ENCODE measurements around the gene COPS7A. TPM values are rescaled to one million over a fixed set of nuclear protein-coding genes. Genes with fewer than 3 reads are reported as not detected.

The COPS7A gene
- total RNA-seq, 4 donors from 2014 or later = 46.9 to 74.4 (median 70.0) TPM

DNA sequence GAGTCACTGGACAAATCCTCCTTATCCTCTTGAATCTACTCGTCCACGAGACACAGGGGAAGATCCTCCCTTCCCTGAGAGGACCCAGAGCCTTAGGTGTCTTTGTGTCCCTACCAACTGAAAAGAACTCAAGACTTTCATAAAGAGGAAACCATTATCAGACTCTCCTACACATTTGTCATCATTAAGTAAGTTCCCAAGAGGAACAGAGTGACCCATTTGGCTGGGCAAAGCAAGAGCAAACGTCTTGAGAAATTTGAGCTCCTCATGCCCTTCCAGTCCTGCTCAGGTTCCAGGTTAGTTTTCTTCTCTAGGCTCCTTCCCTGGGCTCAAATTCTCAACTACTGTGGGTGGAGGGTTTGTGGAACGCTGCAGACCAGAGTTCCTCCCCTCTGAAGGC, 23.4 kb downstream of the COPS7A start:
- Histone ChIP-seq H3K4me3 (no peak overlapping the region), H3K27me3 (no peaks in the 10 kb centered on the region), H3K27ac (no peak overlapping the region), H3K9me3 (no peaks in the 10 kb centered on the region), H3K4me1 (peaks cover 0 to 16% (median 6%) of the 10 kb centered on the region in 4 donors), H3K36me3 (peaks cover 0 to 62% (median 25%) of the 10 kb centered on the region in 3 donors)
- no peak for DNase-seq (ENCODE audit: low spot score in 2 of 2)
- WGBS, 2 donors = 75 to 77% methylated on average over 4 of the region's 4 CpGs
- TF ChIP-seq, protein P1, sequence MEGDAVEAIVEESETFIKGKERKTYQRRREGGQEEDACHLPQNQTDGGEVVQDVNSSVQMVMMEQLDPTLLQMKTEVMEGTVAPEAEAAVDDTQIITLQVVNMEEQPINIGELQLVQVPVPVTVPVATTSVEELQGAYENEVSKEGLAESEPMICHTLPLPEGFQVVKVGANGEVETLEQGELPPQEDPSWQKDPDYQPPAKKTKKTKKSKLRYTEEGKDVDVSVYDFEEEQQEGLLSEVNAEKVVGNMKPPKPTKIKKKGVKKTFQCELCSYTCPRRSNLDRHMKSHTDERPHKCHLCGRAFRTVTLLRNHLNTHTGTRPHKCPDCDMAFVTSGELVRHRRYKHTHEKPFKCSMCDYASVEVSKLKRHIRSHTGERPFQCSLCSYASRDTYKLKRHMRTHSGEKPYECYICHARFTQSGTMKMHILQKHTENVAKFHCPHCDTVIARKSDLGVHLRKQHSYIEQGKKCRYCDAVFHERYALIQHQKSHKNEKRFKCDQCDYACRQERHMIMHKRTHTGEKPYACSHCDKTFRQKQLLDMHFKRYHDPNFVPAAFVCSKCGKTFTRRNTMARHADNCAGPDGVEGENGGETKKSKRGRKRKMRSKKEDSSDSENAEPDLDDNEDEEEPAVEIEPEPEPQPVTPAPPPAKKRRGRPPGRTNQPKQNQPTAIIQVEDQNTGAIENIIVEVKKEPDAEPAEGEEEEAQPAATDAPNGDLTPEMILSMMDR (IDR thresholded peaks at IDR 0.05) = no peak
- TF ChIP-seq EP300 (IDR thresholded peaks at IDR 0.05) = no peak
- TF ChIP-seq POLR2A (IDR thresholded peaks at IDR 0.05) = no peak

DNA sequence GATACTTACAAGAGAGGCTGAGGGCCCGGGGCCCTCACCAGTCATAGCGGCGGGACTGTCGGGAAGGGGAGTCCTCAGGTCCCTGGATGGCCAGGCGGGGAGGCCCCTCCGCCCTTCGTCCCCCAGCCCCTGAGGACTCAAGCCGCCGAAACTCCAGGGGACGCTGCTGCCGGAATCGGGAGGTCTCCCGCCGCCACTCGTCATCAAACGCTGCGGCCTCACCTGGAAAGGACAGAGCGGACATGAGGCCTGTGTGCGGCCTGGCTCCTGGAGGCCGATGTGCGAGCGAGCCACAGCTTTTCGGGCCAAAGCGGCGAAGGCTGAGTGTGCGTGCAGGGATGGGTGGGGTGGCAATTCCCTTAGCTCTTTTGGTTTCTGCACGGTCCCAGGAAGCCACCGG, 24.9 kb downstream of the COPS7A start:
- H3K9me3 ChIP-seq = no peaks in the 10 kb centered on the region
- DNase-seq (ENCODE audit: low spot score in 2 of 2) = no peak
- WGBS, 2 donors = 92 to 94% methylated on average over 13 to 28 of the region's 28 CpGs
- H3K4me3 ChIP-seq = no peak overlapping the region
- no peak for TF ChIP-seq POLR2A (IDR thresholded peaks at IDR 0.05)
- TF ChIP-seq, protein P1 (IDR thresholded peaks at IDR 0.05) = no peak
- TF ChIP-seq EP300 (IDR thresholded peaks at IDR 0.05) = no peak
- H3K27ac ChIP-seq = no peak overlapping the region
- H3K36me3 ChIP-seq = peaks cover 0 to 62% (median 25%) of the 10 kb centered on the region in 3 donors
- H3K4me1 ChIP-seq = peaks cover 0 to 21% (median 8%) of the 10 kb centered on the region in 4 donors
- H3K27me3 ChIP-seq = no peaks in the 10 kb centered on the region

DNA sequence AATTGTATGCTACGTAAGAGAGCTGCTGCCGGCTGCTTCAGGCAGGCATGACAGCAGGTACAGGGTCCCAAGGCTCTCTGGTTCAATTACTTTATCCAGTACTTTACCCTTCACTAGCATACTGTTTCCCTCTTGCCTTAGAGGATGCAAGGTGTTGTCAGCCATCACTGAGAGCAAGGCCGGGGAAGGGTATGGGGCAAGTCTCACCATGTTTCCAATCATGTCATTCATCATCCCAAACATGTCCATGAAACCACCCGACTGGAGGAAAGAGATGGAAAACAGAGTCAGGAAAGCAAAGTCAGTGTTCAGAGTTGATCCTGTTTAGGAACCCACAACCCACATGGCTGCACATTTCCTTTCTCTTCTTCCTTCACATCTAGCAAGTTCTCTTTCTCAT, 26.7 kb downstream of the COPS7A start:
- peaks cover 0 to 62% (median 25%) of the 10 kb centered on the region in 3 donors for H3K36me3 ChIP-seq
- 86 to 95% methylated on average over 4 of the region's 4 CpGs for WGBS, 2 donors

DNA sequence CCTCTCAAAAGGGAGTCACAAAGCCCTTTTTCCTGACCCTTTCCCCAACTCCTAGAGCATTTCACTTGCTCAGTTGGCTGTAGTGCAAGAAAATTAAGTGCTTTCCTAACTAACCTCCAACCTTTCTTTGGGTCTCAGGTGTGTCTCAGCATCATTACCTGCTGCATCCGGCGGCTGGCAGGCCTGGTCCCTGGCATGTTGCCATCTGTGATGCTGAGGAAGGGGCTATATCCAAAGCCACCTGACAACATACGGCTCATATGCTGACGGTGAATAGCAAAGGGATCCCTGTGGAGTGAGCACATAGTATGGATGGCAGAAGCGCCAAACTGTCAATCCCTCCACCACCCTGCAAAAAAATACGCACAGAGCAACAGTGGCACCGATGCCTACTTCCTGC, 27.9 kb downstream of the COPS7A start:
- Histone ChIP-seq H3K27ac (peak overlapping the region in 3 of 4 donors; percentile 97 to 100 (median 98)), H3K9me3 (no peaks in the 10 kb centered on the region), H3K4me1 (peaks cover 0 to 27% (median 10%) of the 10 kb centered on the region in 4 donors), H3K36me3 (peaks cover 0 to 49% (median 25%) of the 10 kb centered on the region in 3 donors), H3K27me3 (no peaks in the 10 kb centered on the region), H3K4me3 (peak overlapping the region in 3 of 4 donors; percentile 70 to 87 (median 83))
- TF ChIP-seq, protein P1 (IDR thresholded peaks at IDR 0.05) = no peak
- TF ChIP-seq EP300 (IDR thresholded peaks at IDR 0.05) (no peak), POLR2A (IDR thresholded peaks at IDR 0.05) (no peak)
- WGBS, 2 donors = 73 to 81% methylated on average over 7 of the region's 7 CpGs
- no peak for DNase-seq (ENCODE audit: low spot score in 2 of 2)

More for the DNA sequence above, 26.7 kb downstream of the COPS7A start:
- DNase-seq (ENCODE audit: low spot score in 2 of 2) = no peak
- H3K27me3 ChIP-seq = no peaks in the 10 kb centered on the region
- H3K27ac ChIP-seq = peak overlapping the region in 2 of 4 donors; percentile 2 to 17
- H3K4me3 ChIP-seq = no peak overlapping the region
- no peaks in the 10 kb centered on the region for H3K9me3 ChIP-seq
- TF ChIP-seq POLR2A (IDR thresholded peaks at IDR 0.05) = no peak
- no peak for TF ChIP-seq EP300 (IDR thresholded peaks at IDR 0.05)
- TF ChIP-seq, protein P1 (IDR thresholded peaks at IDR 0.05) = no peak
- H3K4me1 ChIP-seq = peaks cover 0 to 27% (median 11%) of the 10 kb centered on the region in 4 donors

DNA sequence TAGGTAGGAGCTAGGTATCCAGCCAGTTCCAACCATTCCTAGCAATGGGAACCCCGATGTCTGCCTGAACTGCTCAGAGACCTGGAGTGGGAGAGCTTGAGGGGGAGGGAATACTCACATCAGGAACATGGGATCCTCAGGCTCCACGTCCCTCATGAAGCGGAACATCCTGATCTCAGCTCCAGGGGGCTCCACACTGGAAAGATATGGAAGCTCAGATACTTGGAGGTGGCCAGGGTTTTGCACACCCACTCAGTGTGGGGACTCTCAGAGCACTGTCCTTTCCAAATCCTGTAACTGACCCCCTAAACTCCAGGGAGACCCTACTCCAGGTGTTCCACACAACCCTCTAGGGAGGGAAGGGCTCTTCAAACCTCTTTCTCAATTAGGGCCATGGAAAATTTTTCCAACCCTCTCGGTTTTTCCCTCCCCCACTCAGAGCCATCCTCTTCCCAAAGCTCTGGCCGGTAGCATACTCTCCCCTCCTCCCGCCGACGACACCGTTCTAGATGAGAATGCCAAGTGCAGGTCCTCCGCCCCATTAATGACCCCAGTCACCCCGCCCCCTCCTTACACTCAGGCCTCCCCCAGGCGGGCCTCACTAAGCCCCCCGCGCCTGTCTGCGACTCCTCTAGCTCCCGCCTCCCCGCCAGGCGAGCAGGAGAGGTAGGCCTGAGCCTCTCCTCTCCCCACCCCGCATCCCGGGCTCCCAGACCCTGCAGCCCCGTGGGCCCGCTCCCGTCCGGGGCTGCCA, 28.5 kb downstream of the COPS7A start:
- H3K4me1 ChIP-seq = peaks cover 0 to 27% (median 10%) of the 10 kb centered on the region in 4 donors
- 4 to 6% methylated on average over 16 to 22 of the region's 24 CpGs for WGBS, 2 donors
- peak overlapping the region; percentile 70 to 96 (median 85) for H3K4me3 ChIP-seq
- TF ChIP-seq, protein P1 (IDR thresholded peaks at IDR 0.05) = peak in 3 of 5 experiments; percentile 11 to 20 (median 15)
- TF ChIP-seq POLR2A (IDR thresholded peaks at IDR 0.05) = no peak
- H3K27me3 ChIP-seq = no peaks in the 10 kb centered on the region
- H3K9me3 ChIP-seq = no peaks in the 10 kb centered on the region
- peaks cover 0 to 44% (median 23%) of the 10 kb centered on the region in 3 donors for H3K36me3 ChIP-seq
- H3K27ac ChIP-seq = peak overlapping the region; percentile 97 to 100 (median 98)
- no peak for DNase-seq (ENCODE audit: low spot score in 2 of 2)

Data from tibial nerve (tissue), 4 donors.